ENCODE data around the gene SC5D. TPM values are rescaled to one million over a fixed set of nuclear protein-coding genes. Genes with fewer than 3 reads are reported as not detected.

Gene SC5D, protein sequence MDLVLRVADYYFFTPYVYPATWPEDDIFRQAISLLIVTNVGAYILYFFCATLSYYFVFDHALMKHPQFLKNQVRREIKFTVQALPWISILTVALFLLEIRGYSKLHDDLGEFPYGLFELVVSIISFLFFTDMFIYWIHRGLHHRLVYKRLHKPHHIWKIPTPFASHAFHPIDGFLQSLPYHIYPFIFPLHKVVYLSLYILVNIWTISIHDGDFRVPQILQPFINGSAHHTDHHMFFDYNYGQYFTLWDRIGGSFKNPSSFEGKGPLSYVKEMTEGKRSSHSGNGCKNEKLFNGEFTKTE
- total RNA-seq (ENCODE audit: low replicate concordance) = 17.9 and 85.5 TPM in 2 replicates

DNA sequence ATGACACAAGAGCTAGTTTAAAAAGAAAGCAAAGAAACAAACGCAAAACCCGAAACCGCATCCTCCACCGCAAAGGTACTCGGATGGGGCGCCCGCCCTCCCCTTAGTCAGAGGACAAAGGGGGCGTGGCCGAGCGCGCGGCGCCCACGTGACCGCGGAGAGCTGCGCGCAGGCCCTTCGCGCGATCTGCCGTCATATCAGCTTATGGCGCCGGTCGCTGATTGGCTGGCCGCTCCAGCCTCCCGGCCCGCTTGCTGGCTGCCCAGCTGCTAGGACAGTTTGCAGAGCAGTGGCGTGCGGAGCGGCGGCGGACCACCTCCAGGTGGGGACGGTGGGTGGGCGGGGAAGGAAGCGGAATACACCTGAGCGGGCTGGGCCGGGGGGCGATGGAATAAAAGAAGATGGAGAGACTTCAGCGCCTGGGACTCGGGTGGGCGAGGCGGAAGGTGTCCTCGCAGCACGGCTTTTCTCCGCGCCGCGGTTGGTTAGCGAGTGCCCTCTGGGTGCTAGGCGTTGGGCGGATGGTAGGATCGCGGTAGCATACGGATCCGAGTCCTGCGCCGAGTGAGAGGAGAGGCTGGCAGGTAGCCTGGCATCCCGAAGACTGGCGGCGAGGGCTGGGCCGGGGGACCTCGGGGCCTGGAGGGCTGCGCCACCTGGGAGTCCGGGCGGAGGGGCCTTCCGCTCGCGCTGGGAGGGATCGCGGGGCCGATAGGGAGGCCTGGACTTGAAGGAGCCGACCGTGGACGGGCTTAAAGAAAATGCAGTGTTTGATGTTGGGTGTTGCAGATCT lies at the start of gene SC5D:
SC5D (plus strand) TSS at position 277 of the 793 bp plus-strand sequence. CDS start 10,605 bp downstream, outside the sequence.

Other genes with a start within 250 kb of the SC5D start
- gene TECTA, start 191.5 kb upstream of the SC5D start, total RNA-seq (ENCODE audit: low replicate concordance) = 0.35 and 0.38 TPM in 2 replicates
- 0.38 and 0.59 TPM in 2 replicates for gene SORL1, start 159.5 kb downstream of the SC5D start, total RNA-seq (ENCODE audit: low replicate concordance)